Astrocyte (in vitro differentiated cells and primary cell): Measurements from ENCODE around the gene CACNA2D1. TPM values are rescaled to one million over a fixed set of nuclear protein-coding genes. Genes with fewer than 3 reads are reported as not detected.

Experiments used
- DNase-seq: peaks from one replicate; pipeline ENCODE4 v3.0.0-alpha.2; 2010; ENCODE audit warnings: low read depth
- FAIRE-seq: peaks from 2 replicates; lab custom pipeline; 2011; peaks lifted over from hg19 to GRCh38; lab: Jason Lieb, UNC
- H2AFZ ChIP-seq: 2 replicates; pipeline ENCODE4 v1.6.0; 2012; ENCODE audit warnings: low read depth, low read length, inconsistent platforms
- H3K27ac ChIP-seq: 2 replicates; pipeline ENCODE4 v1.5.1; 2011; ENCODE audit warnings: low read depth, low read length, inconsistent platforms
- H3K27me3 ChIP-seq: 2 replicates; pipeline ENCODE4 v1.6.0; 2011; ENCODE audit warnings: low read length, inconsistent platforms; ENCODE audit not compliant: insufficient read depth
- H3K36me3 ChIP-seq: 2 replicates; pipeline ENCODE4 v1.5.1; 2011; ENCODE audit warnings: low read length, inconsistent platforms; ENCODE audit not compliant: insufficient read depth
- H3K4me1 ChIP-seq: 2 replicates; pipeline ENCODE4 v1.5.1; 2011; ENCODE audit warnings: low read length, inconsistent platforms; ENCODE audit not compliant: insufficient read depth
- H3K4me2 ChIP-seq: 2 replicates; pipeline ENCODE4 v1.6.0; 2012; ENCODE audit warnings: low read length, inconsistent platforms
- H3K4me3 ChIP-seq: 2 replicates; pipeline ENCODE4 v1.5.1; 2011; ENCODE audit warnings: low read depth, mild to moderate bottlenecking, low read length, inconsistent platforms; ENCODE audit not compliant: insufficient read depth
- H3K79me2 ChIP-seq: 2 replicates; pipeline ENCODE4 v1.6.0; 2012; ENCODE audit warnings: mild to moderate bottlenecking, low read length, inconsistent platforms; ENCODE audit not compliant: insufficient read depth
- H3K9ac ChIP-seq: 2 replicates; pipeline ENCODE4 v1.6.0; 2012; ENCODE audit warnings: mild to moderate bottlenecking, low read length, inconsistent platforms
- H3K9me3 ChIP-seq: 2 replicates; pipeline ENCODE4 v1.5.1; 2012; ENCODE audit warnings: low read depth, mild to moderate bottlenecking, low read length, inconsistent platforms; ENCODE audit not compliant: insufficient read depth
- H4K20me1 ChIP-seq: 2 replicates; pipeline ENCODE4 v1.6.0; 2012; ENCODE audit warnings: low read length, inconsistent platforms; ENCODE audit not compliant: insufficient read depth
- H3K27ac Mint-ChIP-seq: one replicate; pipeline ENCODE4 v1.8.0; 2021; ENCODE audit warnings: mild to moderate bottlenecking, mixed read lengths; ENCODE audit not compliant: unreplicated experiment
- H3K27me3 Mint-ChIP-seq: one replicate; pipeline ENCODE4 v1.8.0; 2021; ENCODE audit warnings: low read depth, mixed read lengths; ENCODE audit not compliant: unreplicated experiment
- H3K36me3 Mint-ChIP-seq: one replicate; pipeline ENCODE4 v1.8.0; 2021; ENCODE audit warnings: low read depth, mixed read lengths; ENCODE audit not compliant: unreplicated experiment
- H3K4me1 Mint-ChIP-seq: one replicate; pipeline ENCODE4 v1.8.0; 2021; ENCODE audit warnings: low read depth, mixed read lengths; ENCODE audit not compliant: unreplicated experiment
- H3K4me3 Mint-ChIP-seq: one replicate; pipeline ENCODE4 v1.8.0; 2021; ENCODE audit warnings: mild to moderate bottlenecking, moderate library complexity, mixed read lengths; ENCODE audit not compliant: unreplicated experiment
- H3K9me3 Mint-ChIP-seq: one replicate; pipeline ENCODE4 v1.8.0; 2021; ENCODE audit warnings: mild to moderate bottlenecking, mixed read lengths; ENCODE audit not compliant: unreplicated experiment
- EZH2 ChIP-seq: IDR thresholded peaks from 2 replicates; pipeline ENCODE4 v1.6.1; 2012; ENCODE audit warnings: mild to moderate bottlenecking, low read length, inconsistent platforms; ENCODE audit not compliant: insufficient read depth
- total RNA-seq: library from RNA; stranded (reverse); gene quantifications from 2 replicates; pipeline ENCODE4 v1.2.1, GENCODE V29; 2021
- TF ChIP-seq, protein P1 (sequence below): IDR thresholded peaks from 2 replicates; pipeline ENCODE4 v1.5.1; 2011; ENCODE audit warnings: low read depth, mild to moderate bottlenecking, inconsistent platforms, low read length, moderate library complexity; ENCODE audit not compliant: insufficient read depth

The CACNA2D1 gene
- total RNA-seq, 1 donor from 2014 or later, result 53.4 TPM

DNA sequence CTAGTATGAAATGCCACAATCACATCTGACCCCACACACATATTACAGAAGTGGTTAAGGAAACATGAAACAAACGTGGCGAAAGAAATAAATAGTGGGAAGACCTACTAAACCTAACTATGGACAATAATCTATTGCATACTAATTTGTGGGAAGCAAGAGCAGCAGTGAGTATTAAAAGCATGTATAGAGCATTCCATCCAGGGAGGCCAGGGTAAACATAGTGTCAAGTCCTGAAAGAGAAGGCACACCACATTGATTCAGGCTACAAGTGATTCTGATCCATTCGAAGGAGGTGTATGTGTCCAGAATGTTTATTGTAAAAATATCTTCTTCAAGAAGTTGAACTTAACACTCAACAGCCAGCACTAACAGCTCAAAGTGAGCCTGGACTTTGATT is 29.2 kb downstream of the CACNA2D1 start:
- Mint-ChIP-seq H3K27ac (no peak overlapping the region), H3K4me3 (no peak overlapping the region)
- no peak overlapping the region for H3K4me2 ChIP-seq

DNA sequence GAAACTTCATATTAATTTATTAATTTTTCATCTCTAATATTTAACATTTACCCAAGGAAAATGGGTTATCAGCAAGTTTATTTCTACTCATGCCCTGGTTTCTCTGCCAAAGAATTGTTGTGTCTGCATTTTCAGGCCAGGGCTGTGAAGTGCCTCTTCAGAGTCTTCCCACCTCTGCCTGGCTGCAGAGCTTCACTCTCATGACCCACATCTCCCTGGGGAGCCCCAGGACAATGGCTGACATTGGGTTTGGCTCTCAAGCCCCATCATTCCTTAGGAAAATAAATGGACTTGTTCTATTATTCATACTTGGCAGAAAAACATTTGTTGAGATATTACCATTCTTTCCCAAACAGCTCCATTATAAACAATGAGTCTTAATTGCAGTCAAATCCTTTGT is 30.3 kb downstream of the CACNA2D1 start:
- Mint-ChIP-seq H3K4me3 (no peak overlapping the region), H3K27ac (no peak overlapping the region)
- H3K27ac ChIP-seq, result no peak overlapping the region

More for the DNA sequence above, 29.2 kb downstream of the CACNA2D1 start:
- H3K9ac ChIP-seq, result no peak overlapping the region
- H3K79me2 ChIP-seq, result peaks cover 36% of the 10 kb centered on the region
- no peaks in the 10 kb centered on the region for H3K27me3 Mint-ChIP-seq
- no peaks in the 10 kb centered on the region for H3K9me3 ChIP-seq
- no peak overlapping the region for H2AFZ ChIP-seq
- no peak overlapping the region for H3K4me3 ChIP-seq
- no peaks in the 10 kb centered on the region for H3K4me1 ChIP-seq
- no peaks in the 10 kb centered on the region for H3K27me3 ChIP-seq
- TF ChIP-seq, protein P1, sequence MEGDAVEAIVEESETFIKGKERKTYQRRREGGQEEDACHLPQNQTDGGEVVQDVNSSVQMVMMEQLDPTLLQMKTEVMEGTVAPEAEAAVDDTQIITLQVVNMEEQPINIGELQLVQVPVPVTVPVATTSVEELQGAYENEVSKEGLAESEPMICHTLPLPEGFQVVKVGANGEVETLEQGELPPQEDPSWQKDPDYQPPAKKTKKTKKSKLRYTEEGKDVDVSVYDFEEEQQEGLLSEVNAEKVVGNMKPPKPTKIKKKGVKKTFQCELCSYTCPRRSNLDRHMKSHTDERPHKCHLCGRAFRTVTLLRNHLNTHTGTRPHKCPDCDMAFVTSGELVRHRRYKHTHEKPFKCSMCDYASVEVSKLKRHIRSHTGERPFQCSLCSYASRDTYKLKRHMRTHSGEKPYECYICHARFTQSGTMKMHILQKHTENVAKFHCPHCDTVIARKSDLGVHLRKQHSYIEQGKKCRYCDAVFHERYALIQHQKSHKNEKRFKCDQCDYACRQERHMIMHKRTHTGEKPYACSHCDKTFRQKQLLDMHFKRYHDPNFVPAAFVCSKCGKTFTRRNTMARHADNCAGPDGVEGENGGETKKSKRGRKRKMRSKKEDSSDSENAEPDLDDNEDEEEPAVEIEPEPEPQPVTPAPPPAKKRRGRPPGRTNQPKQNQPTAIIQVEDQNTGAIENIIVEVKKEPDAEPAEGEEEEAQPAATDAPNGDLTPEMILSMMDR, result no peak
- TF ChIP-seq EZH2, result no peak
- no peak for FAIRE-seq
- H3K36me3 ChIP-seq, result no peaks in the 10 kb centered on the region
- no peaks in the 10 kb centered on the region for H3K36me3 Mint-ChIP-seq
- H3K4me1 Mint-ChIP-seq, result peaks cover 20% of the 10 kb centered on the region
- no peaks in the 10 kb centered on the region for H3K9me3 Mint-ChIP-seq
- DNase-seq, result peak; percentile 36
- peaks cover 2% of the 10 kb centered on the region for H4K20me1 ChIP-seq
- no peak overlapping the region for H3K27ac ChIP-seq

DNA sequence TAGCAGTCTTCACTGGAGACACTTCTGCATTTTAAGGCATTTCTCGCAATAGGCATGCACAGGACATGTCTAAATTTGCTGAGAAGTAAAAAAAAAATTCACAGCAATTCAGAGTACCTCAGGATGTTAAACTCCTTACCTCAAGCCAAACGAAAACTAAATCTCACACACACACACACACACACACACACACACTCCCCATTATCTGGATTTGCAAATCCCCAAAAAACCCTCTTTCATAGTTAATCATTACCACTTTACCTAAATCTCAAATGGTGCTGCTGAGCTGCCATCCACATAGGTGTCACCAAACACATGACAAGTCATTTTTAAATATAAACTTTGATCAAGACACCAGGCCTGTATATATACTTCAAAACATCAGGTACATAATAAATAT is 31.8 kb downstream of the CACNA2D1 start:
- Histone ChIP-seq H2AFZ (no peak overlapping the region), H3K4me2 (no peak overlapping the region), H3K4me3 (no peak overlapping the region), H3K27ac (no peak overlapping the region), H3K9me3 (no peaks in the 10 kb centered on the region), H3K27me3 (no peaks in the 10 kb centered on the region), H3K9ac (no peak overlapping the region), H3K4me1 (no peaks in the 10 kb centered on the region), H3K36me3 (no peaks in the 10 kb centered on the region), H4K20me1 (peaks cover 2% of the 10 kb centered on the region), H3K79me2 (peaks cover 32% of the 10 kb centered on the region)
- TF ChIP-seq, protein P1, result no peak
- TF ChIP-seq EZH2, result no peak
- Mint-ChIP-seq H3K36me3 (peaks cover 1% of the 10 kb centered on the region), H3K9me3 (no peaks in the 10 kb centered on the region), H3K27me3 (no peaks in the 10 kb centered on the region), H3K4me3 (no peak overlapping the region), H3K27ac (no peak overlapping the region), H3K4me1 (peaks cover 20% of the 10 kb centered on the region)
- DNase-seq (no peak), FAIRE-seq (no peak)

More for the DNA sequence above, 30.3 kb downstream of the CACNA2D1 start:
- peak; percentile 55 for DNase-seq
- Histone ChIP-seq H3K27me3 (no peaks in the 10 kb centered on the region), H4K20me1 (peaks cover 2% of the 10 kb centered on the region), H3K9ac (no peak overlapping the region), H3K4me1 (no peaks in the 10 kb centered on the region), H3K36me3 (no peaks in the 10 kb centered on the region), H3K79me2 (peaks cover 35% of the 10 kb centered on the region), H3K4me3 (no peak overlapping the region), H2AFZ (no peak overlapping the region), H3K9me3 (no peaks in the 10 kb centered on the region), H3K4me2 (no peak overlapping the region)
- H3K27me3 Mint-ChIP-seq, result no peaks in the 10 kb centered on the region
- H3K36me3 Mint-ChIP-seq, result no peaks in the 10 kb centered on the region
- peaks cover 20% of the 10 kb centered on the region for H3K4me1 Mint-ChIP-seq
- no peak for FAIRE-seq
- TF ChIP-seq, protein P1, result no peak
- TF ChIP-seq EZH2, result no peak
- no peaks in the 10 kb centered on the region for H3K9me3 Mint-ChIP-seq
